WI38 (cell line): ENCODE results near the gene EHBP1.

Source experiments
- H3K4me3 ChIP-seq: 2 replicates; pipeline ENCODE4 v1.5.1; 2011; ENCODE audit warnings: low read depth, mild to moderate bottlenecking, control low read depth, low read length
- TF ChIP-seq, protein P1 (sequence below): IDR thresholded peaks from 2 replicates; pipeline ENCODE4 v1.5.1; 2012; ENCODE audit warnings: low read depth, mild to moderate bottlenecking, control low read depth, low read length

EHBP1 gene

DNA sequence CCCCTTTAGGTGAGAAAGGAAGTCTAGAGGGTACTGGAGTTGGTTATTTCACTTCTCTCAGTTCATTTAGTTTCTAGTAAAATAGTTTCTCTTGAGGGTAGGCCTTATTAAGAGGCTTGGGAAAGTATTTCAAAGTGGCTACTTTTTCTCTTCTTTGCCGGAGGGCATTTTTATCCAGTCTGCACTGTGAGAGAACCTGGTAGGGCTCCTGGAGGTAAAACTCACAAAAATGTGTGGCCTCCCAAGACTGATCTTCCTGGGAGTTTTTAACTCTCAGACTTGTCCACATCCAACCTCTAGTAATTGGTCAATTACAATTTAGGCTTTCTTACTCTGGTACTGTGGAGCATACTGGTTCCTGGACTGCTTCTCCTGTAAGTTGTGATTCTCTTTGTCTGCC lies 28.0 kb downstream of the EHBP1 start:
- no peak overlapping the region for H3K4me3 ChIP-seq
- TF ChIP-seq, protein P1, sequence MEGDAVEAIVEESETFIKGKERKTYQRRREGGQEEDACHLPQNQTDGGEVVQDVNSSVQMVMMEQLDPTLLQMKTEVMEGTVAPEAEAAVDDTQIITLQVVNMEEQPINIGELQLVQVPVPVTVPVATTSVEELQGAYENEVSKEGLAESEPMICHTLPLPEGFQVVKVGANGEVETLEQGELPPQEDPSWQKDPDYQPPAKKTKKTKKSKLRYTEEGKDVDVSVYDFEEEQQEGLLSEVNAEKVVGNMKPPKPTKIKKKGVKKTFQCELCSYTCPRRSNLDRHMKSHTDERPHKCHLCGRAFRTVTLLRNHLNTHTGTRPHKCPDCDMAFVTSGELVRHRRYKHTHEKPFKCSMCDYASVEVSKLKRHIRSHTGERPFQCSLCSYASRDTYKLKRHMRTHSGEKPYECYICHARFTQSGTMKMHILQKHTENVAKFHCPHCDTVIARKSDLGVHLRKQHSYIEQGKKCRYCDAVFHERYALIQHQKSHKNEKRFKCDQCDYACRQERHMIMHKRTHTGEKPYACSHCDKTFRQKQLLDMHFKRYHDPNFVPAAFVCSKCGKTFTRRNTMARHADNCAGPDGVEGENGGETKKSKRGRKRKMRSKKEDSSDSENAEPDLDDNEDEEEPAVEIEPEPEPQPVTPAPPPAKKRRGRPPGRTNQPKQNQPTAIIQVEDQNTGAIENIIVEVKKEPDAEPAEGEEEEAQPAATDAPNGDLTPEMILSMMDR = no peak

DNA sequence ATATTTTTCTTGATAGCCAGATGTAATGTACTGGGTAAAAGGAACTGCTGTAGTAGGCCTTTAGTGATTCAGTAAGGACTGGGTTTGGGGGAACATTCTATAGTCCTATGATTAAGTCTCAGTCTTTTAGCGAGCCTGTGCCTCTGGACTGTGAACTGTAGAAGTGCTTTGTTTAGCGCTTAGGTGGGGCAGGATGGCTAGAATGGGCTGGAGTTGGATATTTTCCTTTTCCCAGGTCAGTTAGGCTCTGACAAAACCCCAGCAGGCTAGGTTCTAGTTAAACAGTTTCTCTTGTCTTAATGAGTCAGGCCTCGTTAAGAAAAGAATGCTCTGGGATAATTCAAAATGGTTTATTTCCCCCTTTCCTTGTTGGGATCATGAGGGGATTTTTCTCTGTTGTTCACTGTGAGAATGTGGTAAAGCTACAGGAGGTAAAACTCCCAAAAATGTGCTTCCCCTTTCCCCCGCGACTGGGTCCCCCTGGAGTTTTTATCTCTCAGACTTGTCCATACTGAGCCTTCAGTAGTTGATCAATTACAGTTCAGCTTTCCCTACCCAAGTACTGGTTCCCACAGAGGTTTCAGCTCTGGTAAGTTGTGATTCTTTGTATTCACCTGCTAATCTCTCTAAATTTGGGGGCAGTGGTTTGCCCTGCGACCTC lies 31.5 kb downstream of the EHBP1 start:
- TF ChIP-seq, protein P1 = no peak
- no peak overlapping the region for H3K4me3 ChIP-seq

DNA sequence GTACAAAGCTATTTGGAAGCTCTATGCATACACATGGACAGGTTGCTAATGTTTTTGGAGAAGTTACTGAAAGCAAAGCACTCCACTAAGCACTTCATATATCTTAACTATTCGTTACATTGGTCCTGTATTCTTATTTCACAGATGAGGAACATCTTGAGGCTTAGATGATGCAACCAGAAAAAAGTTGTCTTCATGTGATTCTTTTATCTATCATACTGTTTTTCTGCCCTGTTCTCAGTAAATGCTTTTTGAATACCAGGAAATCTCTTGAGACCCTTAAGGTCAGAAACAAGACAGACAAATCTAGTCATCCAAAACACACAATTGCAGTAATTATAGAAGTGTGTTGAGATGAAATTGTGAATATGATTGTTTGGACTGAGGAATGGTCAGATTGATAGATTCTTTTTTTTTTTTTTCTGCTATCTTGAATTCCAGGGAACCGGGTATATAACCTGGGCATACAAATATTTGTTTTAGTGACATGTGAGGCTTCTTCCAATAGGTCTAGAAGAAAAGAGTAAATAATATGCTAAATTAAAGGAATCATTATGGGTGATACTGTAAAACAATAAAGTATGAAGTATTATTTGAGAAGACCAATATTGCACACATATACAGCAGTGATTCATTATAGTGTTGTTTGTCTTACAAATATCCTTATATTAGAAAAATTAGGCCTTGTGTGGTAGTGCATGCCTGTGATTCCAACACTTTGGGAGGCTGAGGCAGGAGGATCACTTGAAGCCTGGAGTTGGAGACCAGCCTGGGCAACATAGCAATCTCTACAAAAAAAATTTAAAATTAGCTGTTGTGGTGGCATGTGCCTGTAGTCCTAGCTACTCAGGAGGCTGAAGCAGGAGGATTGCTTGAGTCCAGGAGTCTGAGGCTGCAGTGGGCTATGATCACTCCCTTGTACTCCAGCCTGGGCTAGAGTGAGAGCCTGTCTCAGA lies 33.7 kb downstream of the EHBP1 start:
- H3K4me3 ChIP-seq = no peak overlapping the region
- TF ChIP-seq, protein P1 = no peak

DNA sequence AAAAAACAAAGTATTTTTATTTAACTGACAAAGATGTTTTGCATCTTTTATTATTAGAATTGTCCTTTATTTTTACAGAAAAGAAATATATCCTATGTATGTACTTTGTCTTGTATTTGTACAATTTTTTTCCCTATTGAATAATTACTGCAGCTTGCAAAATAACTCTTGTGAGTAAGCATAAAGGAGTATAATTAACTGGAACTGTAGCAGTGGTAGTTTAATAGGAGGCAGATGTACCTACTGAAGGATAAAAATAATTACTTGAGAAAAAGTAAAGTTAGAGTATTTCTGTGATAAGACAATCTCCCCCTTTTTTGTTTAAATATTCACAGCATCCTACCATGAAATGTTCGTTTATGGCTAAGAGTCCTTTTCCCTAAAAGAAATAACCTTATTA lies 34.7 kb downstream of the EHBP1 start:
- no peak overlapping the region for H3K4me3 ChIP-seq
- TF ChIP-seq, protein P1 = no peak

DNA sequence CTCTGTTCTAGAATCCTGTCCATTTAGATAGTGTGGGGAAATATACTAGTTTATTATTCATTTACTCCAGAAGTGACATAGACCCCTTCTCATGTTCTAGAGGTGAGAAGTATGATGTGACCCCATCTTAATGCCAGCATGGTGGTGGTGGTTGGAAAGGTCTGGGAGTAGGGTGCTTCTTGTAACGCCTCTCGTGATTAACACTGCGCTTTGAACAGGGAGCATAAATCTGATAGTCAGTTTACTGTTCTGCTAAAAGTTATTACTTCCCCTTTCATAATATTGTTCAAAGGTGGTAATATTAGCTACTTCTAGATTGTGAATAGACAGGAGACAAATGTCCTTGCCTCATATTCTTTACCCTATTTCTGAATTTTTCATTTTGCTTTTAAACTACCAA lies 35.6 kb downstream of the EHBP1 start:
- no peak overlapping the region for H3K4me3 ChIP-seq
- TF ChIP-seq, protein P1 = no peak

DNA sequence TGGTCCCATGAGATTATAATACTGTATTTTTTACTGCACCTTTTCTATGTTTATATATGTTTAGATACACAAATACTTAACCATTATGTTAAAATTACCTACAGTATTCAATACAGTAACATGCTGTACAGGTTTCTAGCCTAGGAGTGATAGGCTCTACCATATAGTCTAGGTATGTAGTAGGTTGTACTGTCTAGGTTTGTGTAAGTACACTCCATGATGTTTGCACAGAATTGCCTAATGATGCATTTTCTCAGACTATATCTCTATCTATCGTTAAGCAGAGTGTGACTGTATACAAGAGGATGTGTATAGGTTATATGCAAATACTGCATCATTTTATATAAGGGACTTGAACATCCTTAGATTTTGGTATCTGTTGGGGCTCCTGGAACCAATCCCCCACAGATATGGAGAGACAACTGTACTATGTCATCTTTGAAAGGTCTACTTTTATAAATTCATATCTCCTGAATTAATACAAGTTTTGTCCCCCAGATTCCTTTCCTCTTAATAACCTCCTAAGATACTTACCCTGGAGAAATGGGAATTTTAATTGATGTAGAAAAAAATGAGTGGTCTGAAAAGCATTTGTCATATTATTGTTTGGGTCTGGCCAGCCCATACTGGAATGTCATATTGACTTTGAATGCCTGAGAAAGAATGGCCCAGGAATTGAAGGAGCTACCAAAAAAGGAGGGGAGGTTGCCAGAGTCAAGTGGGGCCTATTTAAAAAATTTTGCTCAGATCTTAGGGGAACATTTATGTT lies 36.6 kb downstream of the EHBP1 start:
- H3K4me3 ChIP-seq = no peak overlapping the region
- TF ChIP-seq, protein P1 = no peak
